GM12891 (cell line): ENCODE data around the gene LRRC27.

Experiments
- POLR2A ChIP-seq: IDR thresholded peaks from 2 replicates; pipeline ENCODE4 v1.6.1; 2011; ENCODE audit warnings: low read depth, low read length, control low read depth
- POLR2AphosphoS5 ChIP-seq: IDR thresholded peaks from 2 replicates; pipeline ENCODE4 v1.6.1; 2011; ENCODE audit warnings: low read depth, low read length, control low read depth
- POU2F2 ChIP-seq: IDR thresholded peaks from 2 replicates; pipeline ENCODE4 v1.6.1; 2011; ENCODE audit warnings: low read depth, mild to moderate bottlenecking, control low read depth, low read length, moderate library complexity
- SPI1 ChIP-seq: IDR thresholded peaks from 2 replicates; pipeline ENCODE4 v1.6.1; 2011; ENCODE audit warnings: low read depth, low read length, control low read depth
- TAF1 ChIP-seq: IDR thresholded peaks from 2 replicates; pipeline ENCODE4 v1.6.1; 2011; ENCODE audit warnings: low read depth, low read length, control low read depth

- TF ChIP-seq POLR2A (no peak), SPI1 (peak; percentile 61), POLR2AphosphoS5 (no peak), TAF1 (no peak), POU2F2 (no peak)
Observed at GRCh38 chr10:132420469-132420980, 88.5 kb downstream of the LRRC27 start.
